Activated T-helper 1 cell treated with anti-CD3 and anti-CD28 coated beads, Interleukin-12 subunit alpha, Interleukin-12 subunit beta, Interleukin-2, Interleukin-4 antibody, amounts not matched to agents 30 ng/mL and 10 ng/mL and 1 ng/mL, durations not matched to agents 14 hours and 24 hours and 36 hours (primary cell): ENCODE results near the gene IL22RA2. TPM values are rescaled to one million over a fixed set of nuclear protein-coding genes. Genes with fewer than 3 reads are reported as not detected.
"Not testable (repeated sequence)": the region's sequence is repeated elsewhere in the genome, so short reads cannot be mapped to it uniquely, and the experiment has no call there.

ENCODE experiments used
- DNase-seq: peaks from one replicate; pipeline ENCODE4 v3.0.0; 2021; ENCODE audit warnings: low spot score
- H3K27ac Mint-ChIP-seq: one replicate; pipeline ENCODE4 v1.8.0; 2021; ENCODE audit warnings: mild to moderate bottlenecking, mixed read lengths
- H3K27me3 Mint-ChIP-seq: one replicate; pipeline ENCODE4 v1.8.0; 2022; ENCODE audit warnings: mild to moderate bottlenecking, moderate library complexity, mixed read lengths; ENCODE audit not compliant: insufficient read depth
- H3K36me3 Mint-ChIP-seq: one replicate; pipeline ENCODE4 v1.8.0; 2021; ENCODE audit warnings: low read depth, mixed read lengths
- H3K4me1 Mint-ChIP-seq: one replicate; pipeline ENCODE4 v1.8.0; 2021; ENCODE audit warnings: low read depth, mixed read lengths
- H3K4me3 Mint-ChIP-seq: one replicate; pipeline ENCODE4 v1.8.0; 2021; ENCODE audit warnings: mild to moderate bottlenecking, moderate library complexity, mixed read lengths
- H3K9me3 Mint-ChIP-seq: one replicate; pipeline ENCODE4 v1.8.0; 2021; ENCODE audit warnings: mixed read lengths
- intact Hi-C: fragments of 100-400 bp; cut with micrococcal nuclease; formaldehyde crosslinking; loops from one replicate; pipeline ENCODE4 v1.15.1; 2024
- total RNA-seq: library from RNA; stranded (reverse); gene quantifications from 2 replicates; pipeline ENCODE4 v1.2.3, GENCODE V29; 2022

Gene IL22RA2
- total RNA-seq, 1 donor from 2014 or later = not detected

DNA sequence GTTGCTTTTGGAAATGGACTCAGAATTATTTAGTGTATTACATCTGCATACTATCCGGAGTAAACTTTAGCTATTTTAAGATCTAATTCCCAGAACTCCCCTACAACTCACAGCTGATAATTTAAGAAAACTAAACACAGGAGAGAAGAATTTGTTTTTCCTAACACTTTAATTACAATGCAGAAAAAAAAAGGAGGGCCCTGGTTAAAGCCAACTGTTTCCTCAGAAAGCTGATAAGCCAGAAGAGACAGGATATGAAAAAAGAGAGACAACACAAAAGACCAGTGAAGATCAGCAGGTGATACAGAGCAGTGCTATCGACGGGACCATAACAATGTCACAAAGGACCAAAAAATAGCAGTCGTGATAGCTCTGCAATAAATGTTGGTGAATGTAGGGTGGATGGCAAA, 39.9 kb upstream of the IL22RA2 start:
- no peaks in the 10 kb centered on the region for H3K27me3 Mint-ChIP-seq
- no peak overlapping the region for H3K4me3 Mint-ChIP-seq
- H3K4me1 Mint-ChIP-seq = peaks cover 33% of the 10 kb centered on the region
- intact Hi-C loops = loop anchor here (10.0 kb wide), 2 partner anchors 581 to 1561 kb away; partner anchors contain the start of gene CCDC28A
- H3K36me3 Mint-ChIP-seq = peaks cover 36% of the 10 kb centered on the region
- peaks cover 18% of the 10 kb centered on the region for H3K9me3 Mint-ChIP-seq
- no peak overlapping the region for H3K27ac Mint-ChIP-seq
- no peak for DNase-seq

DNA sequence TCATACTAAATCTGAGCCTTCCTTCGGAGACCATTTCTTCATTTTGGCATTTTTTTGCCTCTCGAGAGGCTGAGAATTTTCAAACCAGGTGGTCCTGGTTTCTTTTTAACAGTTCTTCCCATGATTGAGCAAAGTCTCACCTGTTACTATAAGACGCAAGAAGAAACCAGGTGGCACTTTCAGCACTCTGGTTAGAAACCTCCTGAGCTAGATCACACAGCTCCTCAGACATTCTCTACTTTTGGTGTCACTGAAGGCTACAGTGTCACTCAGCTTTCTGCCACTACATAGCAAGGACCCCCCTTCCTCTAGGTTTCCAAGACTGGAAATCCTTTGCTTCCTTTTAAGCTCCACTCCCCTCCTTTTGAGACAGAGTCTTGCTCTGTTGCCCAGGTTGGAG, 38.5 kb upstream of the IL22RA2 start:
- peaks cover 19% of the 10 kb centered on the region for H3K4me1 Mint-ChIP-seq
- DNase-seq = no peak
- H3K36me3 Mint-ChIP-seq = peaks cover 40% of the 10 kb centered on the region
- peaks cover 23% of the 10 kb centered on the region for H3K9me3 Mint-ChIP-seq
- no peaks in the 10 kb centered on the region for H3K27me3 Mint-ChIP-seq
- H3K27ac Mint-ChIP-seq = no peak overlapping the region
- H3K4me3 Mint-ChIP-seq = no peak overlapping the region
- intact Hi-C loops = loop anchor here (10.0 kb wide), 2 partner anchors 583 to 1563 kb away; partner anchors contain the start of gene CCDC28A

DNA sequence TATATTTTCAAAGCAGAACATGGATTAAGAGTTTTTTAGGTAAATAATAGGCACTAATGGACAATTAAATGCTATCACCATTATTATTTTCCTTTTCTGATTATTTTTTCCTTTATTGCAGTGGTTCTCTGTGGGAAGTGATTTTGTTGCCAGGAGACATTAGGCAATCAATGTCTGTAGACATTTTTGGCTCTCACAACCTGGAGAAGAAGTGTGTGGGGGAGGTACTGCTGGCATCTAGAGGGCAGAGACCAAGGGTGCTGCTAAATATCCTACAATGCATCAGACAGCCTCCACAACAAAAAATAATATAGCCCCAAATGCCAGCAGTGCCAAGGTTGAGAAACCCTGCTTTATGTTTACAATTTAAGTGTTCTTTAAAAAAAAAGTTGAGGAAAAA, 37.5 kb upstream of the IL22RA2 start:
- Mint-ChIP-seq H3K4me3 (no peak overlapping the region), H3K9me3 (peaks cover 23% of the 10 kb centered on the region), H3K27me3 (no peaks in the 10 kb centered on the region), H3K36me3 (peaks cover 48% of the 10 kb centered on the region), H3K4me1 (peaks cover 11% of the 10 kb centered on the region), H3K27ac (no peak overlapping the region)
- intact Hi-C loops = loop anchor here (10.0 kb wide), 2 partner anchors 584 to 1564 kb away; partner anchors contain the start of gene CCDC28A
- DNase-seq = no peak

DNA sequence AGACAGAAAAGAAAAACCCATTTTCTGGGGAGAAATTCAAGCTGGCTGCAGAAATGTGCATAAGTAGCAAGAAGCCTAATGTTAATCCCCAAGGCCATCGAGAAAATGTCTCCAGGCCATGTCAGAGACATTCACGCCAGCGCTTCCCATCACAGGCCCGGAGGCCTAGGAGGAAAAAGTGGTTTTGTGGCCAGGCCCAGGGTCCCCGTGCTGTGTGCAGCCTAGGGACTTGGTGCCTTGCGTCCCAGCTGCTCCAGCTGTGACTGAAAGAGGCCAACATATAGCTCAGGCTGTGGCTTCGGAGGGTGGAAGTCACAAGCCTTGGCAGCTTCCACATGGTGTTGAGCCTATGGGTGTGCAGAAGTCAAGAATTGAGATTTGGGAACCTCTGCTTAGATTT, 34.8 kb upstream of the IL22RA2 start:
- DNase-seq = no peak
- intact Hi-C loops = no loop called here
- Mint-ChIP-seq H3K27ac (no peak overlapping the region), H3K36me3 (peaks cover 57% of the 10 kb centered on the region), H3K27me3 (no peaks in the 10 kb centered on the region), H3K4me1 (peaks cover 3% of the 10 kb centered on the region), H3K9me3 (peaks cover 23% of the 10 kb centered on the region), H3K4me3 (no peak overlapping the region)

DNA sequence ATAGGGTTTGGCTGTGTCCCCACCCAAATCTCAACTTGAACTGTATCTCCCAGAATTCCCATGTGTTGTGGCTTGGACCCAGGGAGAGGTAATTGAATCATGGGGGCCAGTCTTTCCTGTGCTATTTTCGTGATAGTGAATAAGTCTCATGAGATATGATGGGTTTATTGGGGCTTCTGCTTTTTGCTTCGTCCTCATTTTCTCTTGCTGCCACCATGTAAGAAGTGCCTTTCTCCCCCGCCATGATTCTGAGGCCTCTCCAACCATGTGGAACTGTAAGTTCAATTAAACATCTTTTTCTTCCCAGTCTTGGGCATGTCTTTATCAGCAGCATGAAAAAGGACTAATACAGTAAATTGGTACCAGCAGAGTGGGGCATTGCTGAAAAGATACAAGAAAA, 34.0 kb upstream of the IL22RA2 start:
- H3K27ac Mint-ChIP-seq, H3K4me3 Mint-ChIP-seq, intact Hi-C loops, DNase-seq, H3K27me3 Mint-ChIP-seq, H3K4me1 Mint-ChIP-seq: not testable (repeated sequence)
- Mint-ChIP-seq H3K36me3 (peaks cover 58% of the 10 kb centered on the region), H3K9me3 (peaks cover 23% of the 10 kb centered on the region)

DNA sequence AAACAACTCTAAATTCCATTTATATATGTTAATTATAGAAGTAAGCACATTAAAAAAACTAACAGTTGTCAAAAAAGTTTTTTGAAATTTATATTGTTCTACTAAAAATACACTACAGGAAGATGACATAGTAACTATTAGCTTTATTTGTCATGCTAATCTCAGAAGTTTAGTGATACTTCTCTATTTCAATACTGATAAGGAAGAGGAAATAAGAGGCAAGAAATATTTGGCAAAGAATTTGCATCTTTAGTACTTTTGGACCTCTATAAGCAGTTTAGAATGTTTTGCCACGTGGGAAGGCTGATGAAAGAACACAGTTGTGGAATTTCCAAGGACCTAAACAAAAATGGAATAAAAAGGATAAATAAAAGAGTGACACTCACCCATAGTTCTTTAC, 33.1 kb upstream of the IL22RA2 start:
- Mint-ChIP-seq H3K4me1 (no peaks in the 10 kb centered on the region), H3K36me3 (peaks cover 58% of the 10 kb centered on the region), H3K9me3 (peaks cover 23% of the 10 kb centered on the region), H3K4me3 (no peak overlapping the region), H3K27ac (no peak overlapping the region), H3K27me3 (no peaks in the 10 kb centered on the region)
- intact Hi-C loops = no loop called here
- DNase-seq = no peak

DNA sequence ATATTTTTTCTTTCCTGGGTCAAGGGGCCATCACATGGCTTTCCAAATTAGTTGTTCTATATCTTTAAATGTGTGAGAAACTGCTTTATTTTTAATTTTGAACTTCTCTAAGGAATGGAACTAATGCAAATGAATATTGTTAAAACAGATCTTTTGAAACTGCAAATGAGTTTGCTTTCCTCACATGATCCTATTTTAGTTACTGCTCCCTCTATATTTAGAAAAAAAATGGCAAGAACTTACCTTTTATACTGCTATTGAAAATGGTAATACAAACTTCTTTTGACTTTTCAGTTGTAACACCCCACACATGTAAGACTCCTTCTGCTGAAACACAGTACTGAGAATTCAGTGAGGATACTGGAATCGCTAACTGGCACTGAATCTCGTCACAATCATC, 29.8 kb upstream of the IL22RA2 start:
- no peaks in the 10 kb centered on the region for H3K27me3 Mint-ChIP-seq
- no peak overlapping the region for H3K27ac Mint-ChIP-seq
- no peak for DNase-seq
- peaks cover 53% of the 10 kb centered on the region for H3K36me3 Mint-ChIP-seq
- intact Hi-C loops = no loop called here
- H3K4me1 Mint-ChIP-seq = no peaks in the 10 kb centered on the region
- no peak overlapping the region for H3K4me3 Mint-ChIP-seq
- peaks cover 6% of the 10 kb centered on the region for H3K9me3 Mint-ChIP-seq

DNA sequence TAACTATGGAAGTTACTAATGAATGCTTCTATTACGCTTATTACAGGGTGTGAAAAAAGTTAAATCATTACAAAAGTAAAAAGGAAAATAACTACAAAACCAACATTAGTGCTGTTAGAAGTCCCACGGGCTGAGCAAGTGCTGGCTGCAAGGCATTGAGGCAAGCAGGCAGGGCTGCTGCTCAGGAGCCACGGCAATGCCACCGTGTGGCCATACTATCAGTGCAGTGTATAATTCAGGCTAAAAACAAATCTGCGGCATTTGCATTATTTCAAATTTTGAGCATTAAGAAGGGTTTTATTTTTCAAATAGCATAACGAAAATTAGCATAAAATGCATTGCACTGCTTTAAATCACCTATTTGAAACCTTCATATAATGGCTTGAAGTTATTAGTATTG, 28.6 kb upstream of the IL22RA2 start:
- DNase-seq = no peak
- no peak overlapping the region for H3K4me3 Mint-ChIP-seq
- peaks cover 52% of the 10 kb centered on the region for H3K36me3 Mint-ChIP-seq
- no peaks in the 10 kb centered on the region for H3K9me3 Mint-ChIP-seq
- no peak overlapping the region for H3K27ac Mint-ChIP-seq
- H3K4me1 Mint-ChIP-seq = peaks cover 4% of the 10 kb centered on the region
- H3K27me3 Mint-ChIP-seq = no peaks in the 10 kb centered on the region
- intact Hi-C loops = no loop called here

DNA sequence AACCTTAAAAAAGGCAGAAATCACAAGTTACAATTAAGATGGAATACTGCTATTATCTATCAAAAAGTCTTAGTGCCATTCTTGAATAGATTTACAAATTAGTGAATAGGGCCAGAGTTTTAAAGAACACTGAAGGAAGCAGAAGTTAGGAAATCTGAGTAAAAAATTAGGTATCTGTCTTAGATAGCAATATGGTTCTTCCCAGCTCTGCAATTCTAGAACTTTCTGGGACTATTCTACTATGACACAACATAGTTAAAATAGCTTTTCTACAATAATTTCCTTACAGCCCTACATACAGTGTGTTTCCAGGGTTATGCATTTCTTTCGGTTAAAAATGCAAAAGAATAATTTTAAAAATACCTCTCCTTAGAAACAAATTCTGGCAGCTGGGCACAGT, 27.6 kb upstream of the IL22RA2 start:
- no peak for DNase-seq
- Mint-ChIP-seq H3K4me1 (peaks cover 9% of the 10 kb centered on the region), H3K27ac (no peak overlapping the region), H3K4me3 (no peak overlapping the region), H3K9me3 (no peaks in the 10 kb centered on the region), H3K36me3 (peaks cover 52% of the 10 kb centered on the region), H3K27me3 (no peaks in the 10 kb centered on the region)
- intact Hi-C loops = no loop called here

DNA sequence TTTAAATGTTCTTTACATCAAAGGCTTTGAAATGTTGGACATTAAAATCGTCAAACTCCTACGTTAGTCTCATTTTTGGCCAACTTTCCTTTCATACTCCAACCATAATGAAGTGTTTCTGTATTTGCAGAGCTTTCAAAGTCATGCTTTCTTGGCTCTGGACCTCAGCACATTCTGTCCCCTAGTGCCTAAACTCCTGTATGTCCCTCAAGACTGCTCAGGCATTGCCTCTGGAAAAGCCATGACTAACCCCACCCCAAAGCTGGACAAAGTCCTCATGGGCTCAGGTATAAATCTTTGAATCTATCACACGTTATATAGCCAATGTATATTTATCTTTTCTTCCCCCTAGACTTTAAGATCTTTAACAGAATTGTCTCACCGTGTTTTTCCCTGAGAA, 26.8 kb upstream of the IL22RA2 start:
- peaks cover 15% of the 10 kb centered on the region for H3K4me1 Mint-ChIP-seq
- intact Hi-C loops = no loop called here
- H3K27ac Mint-ChIP-seq = no peak overlapping the region
- no peaks in the 10 kb centered on the region for H3K27me3 Mint-ChIP-seq
- peaks cover 49% of the 10 kb centered on the region for H3K36me3 Mint-ChIP-seq
- H3K4me3 Mint-ChIP-seq = no peak overlapping the region
- H3K9me3 Mint-ChIP-seq = no peaks in the 10 kb centered on the region
- no peak for DNase-seq

DNA sequence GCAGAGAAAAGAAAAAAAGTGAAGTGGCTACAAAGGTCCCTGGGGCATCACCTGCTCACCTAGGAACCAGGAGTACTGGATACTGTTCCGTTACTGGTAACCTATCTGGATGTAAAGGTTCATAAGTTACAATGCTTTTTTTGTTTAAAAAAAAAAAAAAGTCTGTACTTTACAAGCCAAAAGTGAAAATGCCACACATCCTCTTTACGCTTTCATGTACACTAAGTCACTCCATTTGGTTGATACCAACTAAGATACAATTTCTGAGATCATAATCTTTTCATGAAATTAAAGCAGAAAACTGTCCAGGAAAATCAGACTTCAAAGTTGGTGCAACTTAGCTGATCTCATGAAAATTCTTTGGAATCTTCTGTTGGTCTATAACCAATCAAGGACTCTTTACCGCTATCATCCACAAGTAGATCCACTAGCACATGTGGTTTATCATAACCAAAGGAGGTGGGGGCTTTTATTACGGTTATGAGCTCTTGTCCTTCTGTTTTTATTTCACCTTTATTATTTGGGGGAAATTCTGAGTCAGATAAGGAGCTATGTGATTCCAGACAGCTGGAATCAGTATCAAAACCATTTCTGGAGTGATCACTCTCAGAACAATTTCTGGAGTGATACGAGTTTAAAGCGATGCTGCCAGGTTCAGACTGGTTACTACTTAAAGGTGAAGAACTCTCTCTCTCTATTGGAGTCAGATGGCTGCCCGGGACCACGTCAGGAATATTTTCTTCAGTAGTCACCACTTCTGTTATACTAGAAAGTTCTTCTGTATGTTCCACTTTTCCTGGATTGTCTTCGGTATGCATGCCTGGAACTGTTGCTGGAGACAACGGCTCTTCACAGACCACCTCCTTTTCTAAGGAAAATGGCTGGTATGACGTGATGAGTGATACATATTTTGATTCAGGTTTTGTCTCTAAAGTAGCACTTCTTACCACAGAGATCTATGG, 24.5 kb upstream of the IL22RA2 start:
- no peak overlapping the region for H3K4me3 Mint-ChIP-seq
- no peaks in the 10 kb centered on the region for H3K27me3 Mint-ChIP-seq
- DNase-seq = no peak
- peaks cover 15% of the 10 kb centered on the region for H3K4me1 Mint-ChIP-seq
- peaks cover 33% of the 10 kb centered on the region for H3K36me3 Mint-ChIP-seq
- intact Hi-C loops = loop anchor here (5.0 kb wide), 1 partner anchor 46 kb away; no protein-coding TSS in a partner anchor
- no peaks in the 10 kb centered on the region for H3K9me3 Mint-ChIP-seq
- H3K27ac Mint-ChIP-seq = no peak overlapping the region

DNA sequence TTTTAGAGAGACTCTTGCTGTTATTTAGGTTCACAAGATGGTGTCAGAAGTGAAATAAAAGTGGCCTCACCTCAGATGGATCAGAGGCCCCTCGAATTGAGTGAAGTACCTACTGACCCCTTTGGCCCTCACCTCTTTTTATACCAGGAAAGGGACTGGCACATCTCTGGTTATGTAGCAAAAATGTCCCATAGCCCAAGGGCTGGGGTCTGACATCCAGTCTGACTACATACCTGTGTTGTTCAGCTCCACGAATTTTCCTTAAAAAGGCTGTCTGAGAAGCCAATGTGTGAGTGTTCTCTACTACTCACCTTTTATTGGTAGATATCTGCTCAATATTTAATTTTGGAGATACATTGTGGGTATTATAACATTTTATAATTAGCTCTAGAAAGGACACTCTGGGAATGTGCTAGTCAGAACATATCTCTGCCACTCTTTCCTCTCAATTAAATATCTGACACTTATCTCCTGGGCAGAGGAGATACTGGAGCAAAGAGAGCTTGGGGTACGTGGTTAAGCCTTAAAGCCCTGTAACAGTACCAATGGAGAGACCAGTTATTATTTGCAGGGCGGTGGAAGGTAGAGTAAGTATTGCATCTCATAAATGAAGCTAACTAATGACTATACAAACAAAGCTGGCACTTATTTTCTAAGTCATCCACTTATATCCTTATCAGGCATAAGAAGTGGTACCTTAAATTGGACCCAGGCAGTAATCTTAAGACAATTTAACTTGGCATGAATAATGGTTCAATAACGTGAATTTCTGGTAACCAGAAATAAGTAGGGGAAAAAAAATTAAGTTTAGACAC, 20.0 kb upstream of the IL22RA2 start:
- Mint-ChIP-seq H3K27me3 (no peaks in the 10 kb centered on the region), H3K27ac (no peak overlapping the region), H3K4me1 (peaks cover 15% of the 10 kb centered on the region), H3K4me3 (no peak overlapping the region), H3K36me3 (peaks cover 23% of the 10 kb centered on the region), H3K9me3 (peaks cover 19% of the 10 kb centered on the region)
- no peak for DNase-seq
- intact Hi-C loops = no loop called here

DNA sequence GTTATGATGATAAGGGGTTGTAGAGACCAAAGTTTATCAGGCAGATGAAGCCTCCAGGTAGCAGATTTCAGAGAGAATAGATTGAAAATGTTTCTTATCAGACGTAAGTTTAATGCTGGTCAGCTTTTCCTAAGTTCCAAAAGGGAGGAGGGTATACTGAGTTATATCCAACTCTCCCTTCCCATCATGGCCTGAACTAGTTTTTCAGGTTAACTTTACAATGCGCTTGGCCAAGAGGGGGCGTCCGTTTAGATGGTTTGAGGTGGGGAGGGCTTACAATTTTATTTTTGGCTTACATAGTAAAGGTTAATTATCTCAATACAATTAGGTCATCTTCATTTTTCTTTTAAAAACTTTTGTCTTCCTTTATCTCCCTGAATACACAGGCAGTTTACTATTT, 19.4 kb upstream of the IL22RA2 start:
- peaks cover 13% of the 10 kb centered on the region for H3K4me1 Mint-ChIP-seq
- H3K9me3 Mint-ChIP-seq = peaks cover 22% of the 10 kb centered on the region
- no peak overlapping the region for H3K27ac Mint-ChIP-seq
- H3K27me3 Mint-ChIP-seq = no peaks in the 10 kb centered on the region
- DNase-seq = no peak
- peaks cover 17% of the 10 kb centered on the region for H3K36me3 Mint-ChIP-seq
- H3K4me3 Mint-ChIP-seq = no peak overlapping the region
- intact Hi-C loops = no loop called here
